Measurements from ENCODE around the gene ANKMY2.
"Not testable (repeated sequence)": the region's sequence is repeated elsewhere in the genome, so short reads cannot be mapped to it uniquely, and the experiment has no call there.

ANKMY2 gene

DNA sequence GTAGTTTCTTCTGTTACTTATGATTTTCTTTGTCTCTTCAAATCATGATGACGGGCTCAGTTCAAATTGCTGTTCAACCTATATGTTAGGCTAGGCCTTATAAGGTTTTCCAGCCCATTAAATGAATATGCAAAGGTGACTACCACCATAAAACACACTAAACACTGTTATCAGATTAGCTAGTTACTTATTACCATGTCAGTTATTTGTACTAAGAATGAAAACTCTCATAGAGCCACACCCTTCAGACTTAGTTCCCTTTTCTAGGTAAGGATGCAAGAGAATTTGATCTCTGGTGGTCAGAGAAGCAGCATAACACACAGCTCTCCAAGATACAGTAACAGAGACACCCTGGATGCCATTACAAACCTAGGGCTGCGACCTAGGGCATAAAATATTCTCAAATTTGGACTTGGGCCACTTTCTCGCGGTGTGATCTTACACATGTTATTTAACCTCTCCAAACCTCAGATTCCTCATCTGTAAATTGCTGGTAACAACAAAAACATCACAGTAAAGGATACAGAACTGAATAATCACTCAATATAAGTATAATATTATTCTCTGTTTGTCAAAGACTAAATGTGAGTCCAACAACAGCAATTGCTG is 35.6 kb downstream of the ANKMY2 start:
- H3K4me3 ChIP-seq (ENCODE audit: low read depth, low read length) = no peak overlapping the region
- peak; percentile 13 for DNase-seq (ENCODE audit: low read depth)
- TF ChIP-seq CTCF (IDR thresholded peaks at IDR 0.05; ENCODE audit: insufficient read depth, low read depth, low read length, missing control alignments) = no peak

- DNase-seq (ENCODE audit: low read depth) = peak; percentile 12
- no peak for TF ChIP-seq CTCF (IDR thresholded peaks at IDR 0.05; ENCODE audit: insufficient read depth, low read depth, low read length, missing control alignments)
Observed at GRCh38 chr7:16606704-16607103, 38.9 kb downstream of the ANKMY2 start.

GRCh38 chr7:16604054-16604453 is 41.5 kb downstream of the ANKMY2 start:
- no peak overlapping the region for H3K4me3 ChIP-seq (ENCODE audit: low read depth, low read length)
- TF ChIP-seq CTCF (IDR thresholded peaks at IDR 0.05; ENCODE audit: insufficient read depth, low read depth, low read length, missing control alignments) = peak; percentile 1
- no peak for DNase-seq (ENCODE audit: low read depth)

More at GRCh38 chr7:16606704-16607103, 38.9 kb downstream of the ANKMY2 start:
- no peak overlapping the region for H3K4me3 ChIP-seq (ENCODE audit: low read depth, low read length)

GRCh38 chr7:16603633-16604032 is 41.9 kb downstream of the ANKMY2 start:
- no peak for DNase-seq (ENCODE audit: low read depth)
- no peak for TF ChIP-seq CTCF (IDR thresholded peaks at IDR 0.05; ENCODE audit: insufficient read depth, low read depth, low read length, missing control alignments)
- no peak overlapping the region for H3K4me3 ChIP-seq (ENCODE audit: low read depth, low read length)

DNA sequence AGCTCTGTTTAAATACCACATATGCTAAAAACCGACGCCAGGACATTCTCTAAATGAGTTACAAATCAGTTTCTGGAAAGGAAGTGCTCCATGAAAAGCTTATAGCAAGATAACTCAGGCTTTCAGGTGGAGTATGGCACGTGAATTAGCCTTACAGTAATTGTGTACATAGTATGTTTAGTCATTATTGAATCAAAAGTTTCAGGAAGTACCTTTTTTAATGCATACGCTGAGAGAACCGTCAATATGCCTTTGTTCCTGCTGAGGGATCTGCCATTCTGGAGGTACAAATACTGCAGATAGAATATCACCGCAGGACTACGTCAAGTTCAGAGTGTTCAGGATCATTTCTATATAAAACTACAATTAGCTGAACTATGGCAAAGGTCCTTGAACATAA is 45.7 kb downstream of the ANKMY2 start:
- DNase-seq (ENCODE audit: low read depth) = no peak
- no peak overlapping the region for H3K4me3 ChIP-seq (ENCODE audit: low read depth, low read length)
- no peak for TF ChIP-seq CTCF (IDR thresholded peaks at IDR 0.05; ENCODE audit: insufficient read depth, low read depth, low read length, missing control alignments)

- TF ChIP-seq CTCF (IDR thresholded peaks at IDR 0.05; ENCODE audit: insufficient read depth, low read depth, low read length, missing control alignments) = no peak
- no peak overlapping the region for H3K4me3 ChIP-seq (ENCODE audit: low read depth, low read length)
- no peak for DNase-seq (ENCODE audit: low read depth)
Observed at GRCh38 chr7:16598015-16598414, 47.5 kb downstream of the ANKMY2 start.

DNA sequence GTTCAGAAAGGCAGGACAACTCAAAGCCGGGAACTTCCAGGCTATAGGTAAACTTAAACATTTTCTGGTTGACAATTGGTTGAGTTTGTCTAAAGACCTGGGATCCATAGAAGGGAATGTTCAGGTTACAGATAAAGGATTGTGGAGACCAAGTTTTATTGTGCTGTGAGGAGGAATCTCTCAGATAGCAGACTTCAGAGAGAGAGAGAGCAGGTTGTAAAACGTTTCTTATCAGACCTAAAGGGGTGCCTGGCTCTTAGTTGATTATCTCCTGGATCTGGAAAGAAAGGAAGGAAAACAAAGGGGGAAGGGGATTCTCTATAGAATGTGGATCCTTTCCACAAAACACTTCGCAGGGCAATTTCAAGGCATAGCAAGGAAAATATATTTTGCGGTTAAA is 50.0 kb downstream of the ANKMY2 start:
- not testable (repeated sequence) for DNase-seq (ENCODE audit: low read depth); H3K4me3 ChIP-seq (ENCODE audit: low read depth, low read length)
